ENCODE results near the gene GRK3. TPM values are rescaled to one million over a fixed set of nuclear protein-coding genes. Genes with fewer than 3 reads are reported as not detected.

The GRK3 gene
- total and polyA plus RNA-seq, 2 of the 4 experiments (the other 2 are of a cell fraction): 0.58 to 1.6 TPM

DNA sequence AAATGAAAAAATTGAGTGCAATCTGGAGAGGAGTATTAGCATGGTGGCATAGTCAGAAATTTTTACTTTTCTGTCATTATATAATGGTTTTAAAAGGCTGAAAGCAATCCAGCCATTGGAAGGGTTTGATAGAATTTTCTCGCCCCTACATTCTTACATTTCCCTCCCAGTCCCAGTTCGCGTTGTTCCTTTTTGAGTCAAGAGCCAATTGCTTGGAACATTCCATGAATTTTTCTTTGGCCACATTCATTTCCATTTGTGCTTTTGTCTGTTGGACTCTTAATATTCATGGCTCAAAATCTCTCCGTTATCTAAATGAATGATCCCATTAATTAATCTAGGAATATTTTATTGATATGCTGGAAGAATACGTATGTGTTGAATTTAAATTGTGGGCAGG lies 66.0 kb downstream of the GRK3 start:
- no peaks in the 10 kb centered on the region; the same call in 1 of the 2 replicates for H3K9me1 ChIP-seq (ENCODE audit: insufficient read depth, low read length)
- H3K27me3 ChIP-seq (ENCODE audit: control insufficient read depth, insufficient read depth, low read length): no peaks in the 10 kb centered on the region; the same call in 1 of the 2 replicates
- no peaks in the 10 kb centered on the region; a peak in 1 of 4 replicates for H3K79me1 ChIP-seq (ENCODE audit: low read depth in 1 of 2, low read length in 2 of 2)
- WGBS, 2 experiments (ENCODE audit: extremely low coverage in 2 of 2, insufficient read length in 1 of 2): 100% methylated on average over 1 of the region's 5 CpGs; no CpG with 5 or more reads in 1 of the 2 experiments
- no peak overlapping the region for H3K23ac ChIP-seq (ENCODE audit: low read depth, low read length)
- H4K8ac ChIP-seq (ENCODE audit: low read depth in 2 of 2, low read length in 2 of 2): no peak overlapping the region
- no peak overlapping the region for H3K18ac ChIP-seq (ENCODE audit: low read depth, low read length)
- no peak overlapping the region for H3K4ac ChIP-seq (ENCODE audit: low read depth, low read length)
- H3K14ac ChIP-seq (replicated peaks; ENCODE audit: low read depth, low read length): no peak overlapping the region
- dilution Hi-C loops (cut with HindIII; ENCODE audit: low sequenced_read_pairs, unreplicated experiment) (no loop called here), intact Hi-C loops (cut with micrococcal nuclease) (no loop called here), in situ Hi-C loops (cut with MboI; ENCODE audit: low sequenced_read_pairs) (no loop called here)
- no peak overlapping the region for H3K4me3 ChIP-seq (ENCODE audit: insufficient read depth, low read depth, low read length)
- no peak overlapping the region for H4K91ac ChIP-seq (ENCODE audit: insufficient read depth, low read depth, low read length)
- no peak overlapping the region for H3K9ac ChIP-seq (ENCODE audit: low read depth, low read length)
- no peak overlapping the region for H2BK120ac ChIP-seq (ENCODE audit: low read depth, low read length)
- BruUV-seq (replicated peaks): no TSS peak
- no peak for TF ChIP-seq NFE2L2 (IDR thresholded peaks at IDR 0.05; ENCODE audit: low read depth, low read length)
- no peak for TF ChIP-seq POLR2A (IDR thresholded peaks at IDR 0.05; ENCODE audit: low read depth, low read length)
- no peak for TF ChIP-seq RFX5 (IDR thresholded peaks at IDR 0.05; ENCODE audit: low read depth, low read length)
- TF ChIP-seq BHLHE40 (IDR thresholded peaks at IDR 0.05; ENCODE audit: low read depth, low read length): no peak
- no peak for TF ChIP-seq CHD1 (IDR thresholded peaks at IDR 0.05; ENCODE audit: low read depth, low read length)
- no peak for TF ChIP-seq FOS (IDR thresholded peaks at IDR 0.05; ENCODE audit: low read depth, low read length)
- no peak for TF ChIP-seq MAZ (IDR thresholded peaks at IDR 0.05; ENCODE audit: borderline replicate concordance, low read depth, low read length)
- TF ChIP-seq, protein P1, sequence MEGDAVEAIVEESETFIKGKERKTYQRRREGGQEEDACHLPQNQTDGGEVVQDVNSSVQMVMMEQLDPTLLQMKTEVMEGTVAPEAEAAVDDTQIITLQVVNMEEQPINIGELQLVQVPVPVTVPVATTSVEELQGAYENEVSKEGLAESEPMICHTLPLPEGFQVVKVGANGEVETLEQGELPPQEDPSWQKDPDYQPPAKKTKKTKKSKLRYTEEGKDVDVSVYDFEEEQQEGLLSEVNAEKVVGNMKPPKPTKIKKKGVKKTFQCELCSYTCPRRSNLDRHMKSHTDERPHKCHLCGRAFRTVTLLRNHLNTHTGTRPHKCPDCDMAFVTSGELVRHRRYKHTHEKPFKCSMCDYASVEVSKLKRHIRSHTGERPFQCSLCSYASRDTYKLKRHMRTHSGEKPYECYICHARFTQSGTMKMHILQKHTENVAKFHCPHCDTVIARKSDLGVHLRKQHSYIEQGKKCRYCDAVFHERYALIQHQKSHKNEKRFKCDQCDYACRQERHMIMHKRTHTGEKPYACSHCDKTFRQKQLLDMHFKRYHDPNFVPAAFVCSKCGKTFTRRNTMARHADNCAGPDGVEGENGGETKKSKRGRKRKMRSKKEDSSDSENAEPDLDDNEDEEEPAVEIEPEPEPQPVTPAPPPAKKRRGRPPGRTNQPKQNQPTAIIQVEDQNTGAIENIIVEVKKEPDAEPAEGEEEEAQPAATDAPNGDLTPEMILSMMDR (conservative IDR thresholded peaks at IDR 0.05; ENCODE audit: low read depth, low read length): no peak
- no peak for TF ChIP-seq CEBPB (IDR thresholded peaks at IDR 0.05; ENCODE audit: low read depth, low read length)
- TF ChIP-seq, protein P2, sequence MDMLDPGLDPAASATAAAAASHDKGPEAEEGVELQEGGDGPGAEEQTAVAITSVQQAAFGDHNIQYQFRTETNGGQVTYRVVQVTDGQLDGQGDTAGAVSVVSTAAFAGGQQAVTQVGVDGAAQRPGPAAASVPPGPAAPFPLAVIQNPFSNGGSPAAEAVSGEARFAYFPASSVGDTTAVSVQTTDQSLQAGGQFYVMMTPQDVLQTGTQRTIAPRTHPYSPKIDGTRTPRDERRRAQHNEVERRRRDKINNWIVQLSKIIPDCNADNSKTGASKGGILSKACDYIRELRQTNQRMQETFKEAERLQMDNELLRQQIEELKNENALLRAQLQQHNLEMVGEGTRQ (IDR thresholded peaks at IDR 0.05; ENCODE audit: low read depth, low read length): no peak
- H2BK20ac ChIP-seq (ENCODE audit: low read depth, low read length): no peak overlapping the region
- DNase-seq (no peak), ATAC-seq (ENCODE audit: low read depth) (no peak)
- no peaks in the 10 kb centered on the region for H4K20me1 ChIP-seq (ENCODE audit: insufficient read depth, low read length)
- H3K36me3 ChIP-seq (ENCODE audit: control insufficient read depth, insufficient read depth, low read length): no peaks in the 10 kb centered on the region
- ChIA-PET CTCF (no interaction called here), POLR2A (ENCODE audit: unreplicated experiment) (no interaction called here)
- no peak overlapping the region for H2AK9ac ChIP-seq (replicated peaks; ENCODE audit: low read depth, low read length, poor library complexity)
- H3K9me3 ChIP-seq (ENCODE audit: control insufficient read depth, insufficient read depth, low read length): no peaks in the 10 kb centered on the region
- H3K56ac ChIP-seq (ENCODE audit: extremely low read depth, insufficient read depth, low read length): no peak overlapping the region
- no peak overlapping the region for H3K4me2 ChIP-seq (ENCODE audit: low read depth, low read length)
- H2AFZ ChIP-seq (replicated peaks; ENCODE audit: low read length, poor library complexity): no peak overlapping the region
- H2BK5ac ChIP-seq (ENCODE audit: low read depth, low read length, poor library complexity, severe bottlenecking): no peak overlapping the region
- H2BK15ac ChIP-seq (ENCODE audit: low read depth, low read length): no peak overlapping the region
- no peak overlapping the region for H4K5ac ChIP-seq (ENCODE audit: low read depth, low read length)
- H3K27ac ChIP-seq (ENCODE audit: insufficient read depth, low read length): no peak overlapping the region
- no peaks in the 10 kb centered on the region for H3K4me1 ChIP-seq (ENCODE audit: control insufficient read depth, insufficient read depth, low read length)
- no peak overlapping the region for H2AK5ac ChIP-seq (ENCODE audit: low read depth, low read length)

All from IMR-90 (cell line).